HEK293 (cell line): ENCODE data around the gene ATP6V0A4.

Experiments
- ATF2 ChIP-seq: fragments of 450-650 bp; formaldehyde crosslinking; IDR thresholded peaks from 2 replicates; pipeline ENCODE4 v1.5.1; 2016; ENCODE audit warnings: missing biosample characterization, missing genetic modification characterization, low read depth
- KLF9 ChIP-seq: fragments of 450-650 bp; formaldehyde crosslinking; IDR thresholded peaks from 2 replicates; pipeline ENCODE4 v1.5.1; 2016; ENCODE audit warnings: missing biosample characterization, missing genetic modification characterization, low read depth
- YY1 ChIP-seq: fragments of 450-650 bp; formaldehyde crosslinking; IDR thresholded peaks from 2 replicates; pipeline ENCODE4 v1.5.1; 2018; ENCODE audit warnings: missing biosample characterization, missing genetic modification characterization
- ZBTB8A ChIP-seq: fragments of 450-650 bp; formaldehyde crosslinking; IDR thresholded peaks from 2 replicates; pipeline ENCODE4 v1.5.1; 2016; ENCODE audit warnings: missing biosample characterization, missing genetic modification characterization
- ZNF426 ChIP-seq: fragments of 450-650 bp; formaldehyde crosslinking; IDR thresholded peaks from 2 replicates; pipeline ENCODE4 v1.5.1; 2017; ENCODE audit warnings: missing biosample characterization, missing genetic modification characterization, mild to moderate bottlenecking, inconsistent platforms, moderate library complexity
- ZNF548 ChIP-seq: fragments of 450-650 bp; formaldehyde crosslinking; IDR thresholded peaks from 2 replicates; pipeline ENCODE4 v1.5.1; 2016; ENCODE audit warnings: missing biosample characterization, missing genetic modification characterization
- TF ChIP-seq, protein P1 (sequence below): fragments of 450-650 bp; formaldehyde crosslinking; IDR thresholded peaks from 2 replicates; pipeline ENCODE4 v1.5.1; 2016; ENCODE audit warnings: missing biosample characterization, missing genetic modification characterization
- TF ChIP-seq, protein P2 (sequence below): fragments of 450-650 bp; formaldehyde crosslinking; IDR thresholded peaks from 2 replicates; pipeline ENCODE4 v1.5.1; 2016; ENCODE audit warnings: missing biosample characterization, missing genetic modification characterization

DNA sequence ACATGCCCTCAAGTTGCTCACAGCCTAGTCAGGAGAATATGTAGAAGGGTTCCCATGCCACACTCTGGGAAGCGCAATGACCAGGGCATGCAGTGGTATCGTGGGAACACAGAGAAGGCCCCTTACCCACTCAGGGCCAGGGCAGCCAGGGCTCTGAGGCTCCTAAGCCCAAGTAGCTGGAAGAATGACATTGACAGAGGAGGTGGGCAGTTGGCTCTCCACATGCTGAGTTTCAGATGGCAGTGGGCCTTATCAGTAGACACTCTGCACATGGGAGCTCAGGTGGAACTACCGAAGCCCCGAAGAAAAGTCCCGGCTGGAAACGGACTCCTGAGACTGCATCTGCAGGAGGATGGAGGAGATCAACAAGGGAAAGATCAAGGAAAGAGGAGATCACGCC lies 81.1 kb downstream of the ATP6V0A4 start:
- TF ChIP-seq YY1, result no peak
- TF ChIP-seq ZBTB8A (tag by site-specific recombination), result no peak
- no peak for TF ChIP-seq KLF9
- no peak for TF ChIP-seq ZNF426
- TF ChIP-seq, protein P1, sequence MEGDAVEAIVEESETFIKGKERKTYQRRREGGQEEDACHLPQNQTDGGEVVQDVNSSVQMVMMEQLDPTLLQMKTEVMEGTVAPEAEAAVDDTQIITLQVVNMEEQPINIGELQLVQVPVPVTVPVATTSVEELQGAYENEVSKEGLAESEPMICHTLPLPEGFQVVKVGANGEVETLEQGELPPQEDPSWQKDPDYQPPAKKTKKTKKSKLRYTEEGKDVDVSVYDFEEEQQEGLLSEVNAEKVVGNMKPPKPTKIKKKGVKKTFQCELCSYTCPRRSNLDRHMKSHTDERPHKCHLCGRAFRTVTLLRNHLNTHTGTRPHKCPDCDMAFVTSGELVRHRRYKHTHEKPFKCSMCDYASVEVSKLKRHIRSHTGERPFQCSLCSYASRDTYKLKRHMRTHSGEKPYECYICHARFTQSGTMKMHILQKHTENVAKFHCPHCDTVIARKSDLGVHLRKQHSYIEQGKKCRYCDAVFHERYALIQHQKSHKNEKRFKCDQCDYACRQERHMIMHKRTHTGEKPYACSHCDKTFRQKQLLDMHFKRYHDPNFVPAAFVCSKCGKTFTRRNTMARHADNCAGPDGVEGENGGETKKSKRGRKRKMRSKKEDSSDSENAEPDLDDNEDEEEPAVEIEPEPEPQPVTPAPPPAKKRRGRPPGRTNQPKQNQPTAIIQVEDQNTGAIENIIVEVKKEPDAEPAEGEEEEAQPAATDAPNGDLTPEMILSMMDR, result no peak
- TF ChIP-seq, protein P2, sequence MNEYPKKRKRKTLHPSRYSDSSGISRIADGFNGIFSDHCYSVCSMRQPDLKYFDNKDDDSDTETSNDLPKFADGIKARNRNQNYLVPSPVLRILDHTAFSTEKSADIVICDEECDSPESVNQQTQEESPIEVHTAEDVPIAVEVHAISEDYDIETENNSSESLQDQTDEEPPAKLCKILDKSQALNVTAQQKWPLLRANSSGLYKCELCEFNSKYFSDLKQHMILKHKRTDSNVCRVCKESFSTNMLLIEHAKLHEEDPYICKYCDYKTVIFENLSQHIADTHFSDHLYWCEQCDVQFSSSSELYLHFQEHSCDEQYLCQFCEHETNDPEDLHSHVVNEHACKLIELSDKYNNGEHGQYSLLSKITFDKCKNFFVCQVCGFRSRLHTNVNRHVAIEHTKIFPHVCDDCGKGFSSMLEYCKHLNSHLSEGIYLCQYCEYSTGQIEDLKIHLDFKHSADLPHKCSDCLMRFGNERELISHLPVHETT, result no peak
- no peak for TF ChIP-seq ZNF548 (tag by site-specific recombination)
- TF ChIP-seq ATF2 (tag by site-specific recombination), result no peak
